ENCODE measurements around the gene B4GALNT4.

DNA sequence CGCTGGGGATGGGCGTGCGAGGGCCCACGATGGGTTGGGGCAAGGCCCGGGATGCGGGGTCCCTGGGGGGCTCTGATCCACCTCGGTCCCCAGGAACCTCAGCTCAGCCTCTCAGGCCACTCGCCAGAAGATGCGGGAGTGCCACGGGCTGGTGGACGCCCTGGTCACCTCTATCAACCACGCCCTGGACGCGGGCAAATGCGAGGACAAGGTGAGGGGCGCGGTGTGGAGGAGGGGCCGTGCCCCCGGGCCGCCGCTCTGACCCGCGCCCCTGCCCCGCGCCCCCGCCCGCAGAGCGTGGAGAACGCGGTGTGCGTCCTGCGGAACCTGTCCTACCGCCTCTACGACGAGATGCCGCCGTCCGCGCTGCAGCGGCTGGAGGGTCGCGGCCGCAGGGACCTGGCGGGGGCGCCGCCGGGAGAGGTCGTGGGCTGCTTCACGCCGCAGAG is 31.0 kb downstream of the B4GALNT4 start:
- no peak for TF ChIP-seq POLR2A (IDR thresholded peaks at IDR 0.05)
- TF ChIP-seq, protein P1, sequence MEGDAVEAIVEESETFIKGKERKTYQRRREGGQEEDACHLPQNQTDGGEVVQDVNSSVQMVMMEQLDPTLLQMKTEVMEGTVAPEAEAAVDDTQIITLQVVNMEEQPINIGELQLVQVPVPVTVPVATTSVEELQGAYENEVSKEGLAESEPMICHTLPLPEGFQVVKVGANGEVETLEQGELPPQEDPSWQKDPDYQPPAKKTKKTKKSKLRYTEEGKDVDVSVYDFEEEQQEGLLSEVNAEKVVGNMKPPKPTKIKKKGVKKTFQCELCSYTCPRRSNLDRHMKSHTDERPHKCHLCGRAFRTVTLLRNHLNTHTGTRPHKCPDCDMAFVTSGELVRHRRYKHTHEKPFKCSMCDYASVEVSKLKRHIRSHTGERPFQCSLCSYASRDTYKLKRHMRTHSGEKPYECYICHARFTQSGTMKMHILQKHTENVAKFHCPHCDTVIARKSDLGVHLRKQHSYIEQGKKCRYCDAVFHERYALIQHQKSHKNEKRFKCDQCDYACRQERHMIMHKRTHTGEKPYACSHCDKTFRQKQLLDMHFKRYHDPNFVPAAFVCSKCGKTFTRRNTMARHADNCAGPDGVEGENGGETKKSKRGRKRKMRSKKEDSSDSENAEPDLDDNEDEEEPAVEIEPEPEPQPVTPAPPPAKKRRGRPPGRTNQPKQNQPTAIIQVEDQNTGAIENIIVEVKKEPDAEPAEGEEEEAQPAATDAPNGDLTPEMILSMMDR (IDR thresholded peaks at IDR 0.05): no peak
